Aorta (tissue), 5 donors: ENCODE results near the gene SLC22A4. TPM values are rescaled to one million over a fixed set of nuclear protein-coding genes. Genes with fewer than 3 reads are reported as not detected.

ENCODE experiments used
- ATAC-seq: fragments of 200-7000 bp; cut with Tn5 transposase; one replicate; pipeline ENCODE4 v1.9.1; 2022; ENCODE audit warnings: moderate library complexity; ENCODE audit not compliant: low FRiP score
- DNase-seq, 2 donors: peaks; one replicate each; pipeline ENCODE4 v3.0.0-alpha.2; 2020
- H3K27ac ChIP-seq, 2 donors: one replicate each; pipeline ENCODE4 v1.5.1; 2013; ENCODE audit warnings: low read length in 2 of 2, mild to moderate bottlenecking in 2 of 2, moderate library complexity in 2 of 2, control low read depth in 1 of 2, inconsistent platforms in 1 of 2, low read depth in 1 of 2
- H3K27me3 ChIP-seq, 2 donors: one replicate each; pipeline ENCODE4 v1.6.1; 2013; ENCODE audit warnings: control low read depth in 1 of 2, low read length in 1 of 2, mild to moderate bottlenecking in 1 of 2, moderate library complexity in 1 of 2; ENCODE audit not compliant: insufficient read depth in 2 of 2, control insufficient read depth in 1 of 2
- H3K36me3 ChIP-seq, 2 donors: one replicate each; pipeline ENCODE4 v1.6.1; 2013; ENCODE audit warnings: control low read depth in 1 of 2, low read length in 1 of 2, mild to moderate bottlenecking in 1 of 2; ENCODE audit not compliant: insufficient read depth in 2 of 2, control insufficient read depth in 1 of 2
- H3K4me1 ChIP-seq, 2 donors: one replicate each; pipeline ENCODE4 v1.6.1; 2013; ENCODE audit warnings: low read length in 2 of 2, control low read depth in 1 of 2, mild to moderate bottlenecking in 1 of 2, moderate library complexity in 1 of 2; ENCODE audit not compliant: insufficient read depth in 2 of 2, control insufficient read depth in 1 of 2
- H3K4me3 ChIP-seq, 2 donors: one replicate each; pipeline ENCODE4 v1.5.1; 2013; ENCODE audit warnings: low read length in 2 of 2, control low read depth in 1 of 2, mild to moderate bottlenecking in 1 of 2
- H3K9me3 ChIP-seq: one replicate; pipeline ENCODE4 v1.6.1; 2013; ENCODE audit warnings: mild to moderate bottlenecking, low read length; ENCODE audit not compliant: control insufficient read depth
- WGBS, 2 donors: extraction: QIAGEN DNeasy Blood & Tissue Kit; methylation state at CpG; one replicate each; pipeline ENCODE4 v1.1.7; 2013; 5-methylcytosine and 5-hydroxymethylcytosine counted together
- intact Hi-C, 2 donors: fragments of 100-400 bp; cut with DNase I; formaldehyde crosslinking; loops; one replicate each; pipeline versions ENCODE4 v1.14.2 to v1.15.0; 2022
- polyA plus RNA-seq, 2 donors: library from polyadenylated mRNA; stranded (reverse); fragments of 200-250 nt; gene quantifications; one replicate each; pipeline ENCODE4 v1.2.3, GENCODE V29; 2013
- total RNA-seq, 2 donors: library from RNA; stranded (reverse); fragmentation: NEBNext Ultra II Directional; extraction: Animal tissue kit (Norgen Biotek cat#: 25700); gene quantifications; one replicate each; pipeline ENCODE4 v1.2.1, GENCODE V29; 2021
- donor health status: healthy with polysubstance abuse.
- donor health status: Bipolar disorder and iron deficiency.
- donor health status: DM: no; HTN: no; CAD: no.
- donor health status: DM: no; HTN: no; CAD: no.
- donor health status: DM: yes; HTN: yes; CAD: no.

SLC22A4 gene
- total and polyA plus RNA-seq, 4 donors, result 1.3 to 5.5 (median 3.1) TPM

DNA sequence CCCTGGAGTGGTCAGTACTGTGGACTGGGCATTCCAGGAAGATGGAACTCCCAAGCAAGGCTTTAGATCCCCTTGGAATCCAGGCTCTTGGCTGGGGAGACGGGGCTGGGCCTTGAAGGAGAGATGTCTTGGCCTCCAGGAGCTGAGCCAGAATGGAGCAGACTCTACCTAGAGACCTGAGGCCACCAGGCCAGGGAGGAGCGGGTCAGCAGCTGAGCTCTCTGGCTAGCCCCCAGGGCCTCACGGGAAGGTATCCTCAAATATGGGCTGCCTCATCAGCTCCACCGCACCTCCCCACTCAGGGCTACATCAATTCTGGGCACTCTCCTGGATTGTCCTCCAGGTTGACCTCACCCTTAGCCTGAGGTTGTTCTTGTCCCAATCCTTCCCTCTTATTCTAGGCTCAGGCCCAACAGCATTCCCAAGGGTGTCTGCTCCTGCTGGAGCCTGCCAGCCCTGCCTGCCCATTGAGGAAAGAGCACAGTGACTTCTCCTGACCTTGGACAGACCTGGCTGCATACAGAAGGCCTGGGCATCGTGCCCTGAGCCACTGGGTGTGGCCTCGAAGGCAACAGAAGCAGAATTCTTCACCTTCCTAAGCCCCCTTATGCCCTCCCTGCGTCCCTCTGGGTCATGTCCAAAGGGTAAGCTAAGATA, 39.7 kb upstream of the SLC22A4 start:
- 15 to 27% methylated on average over 7 of the region's 7 CpGs for WGBS, 2 donors
- no peaks in the 10 kb centered on the region for H3K27me3 ChIP-seq
- peak; percentile 20 for ATAC-seq

DNA sequence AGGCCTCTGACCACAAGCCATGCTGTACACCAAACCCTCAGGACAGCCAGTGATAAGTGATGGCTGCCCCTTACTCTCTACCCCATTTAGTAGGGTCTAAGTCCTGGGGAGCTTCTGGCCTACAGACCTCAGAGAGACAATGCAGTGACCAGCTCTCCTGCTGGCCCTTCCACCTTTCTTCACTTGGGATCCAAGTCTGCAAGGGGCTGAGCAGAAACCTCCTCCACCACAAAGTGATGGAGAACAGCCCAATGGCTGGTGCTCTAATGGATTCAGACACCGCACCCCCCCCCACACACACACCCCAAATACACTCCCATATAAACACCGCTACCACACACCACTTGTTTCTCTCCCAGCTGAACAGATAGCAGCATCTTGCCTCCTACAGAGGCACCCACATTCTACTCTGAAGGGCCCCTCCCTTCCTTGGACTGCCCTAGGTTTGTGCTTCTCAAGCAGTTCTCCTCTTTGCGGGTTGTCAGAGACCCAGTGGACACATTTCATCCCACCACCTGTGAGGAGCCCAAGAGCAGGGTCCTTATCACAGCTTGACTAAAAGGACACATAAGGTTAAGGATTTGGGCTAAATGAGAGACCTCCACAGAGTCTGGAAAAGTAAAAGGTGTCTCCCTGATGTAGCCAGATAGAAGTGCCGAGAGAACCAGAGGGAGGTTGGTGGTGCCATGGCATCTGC, 38.0 kb upstream of the SLC22A4 start:
- no peaks in the 10 kb centered on the region for H3K9me3 ChIP-seq
- no peaks in the 10 kb centered on the region for H3K36me3 ChIP-seq
- DNase-seq (peak in 1 of 2 donors; percentile 21), ATAC-seq (no peak)
- H3K4me1 ChIP-seq, result peaks cover 0 to 2% of the 10 kb centered on the region in 2 donors
- intact Hi-C loops, result loop anchor here in 1 of 2 donors (10.0 kb wide), 1 partner anchor 239 kb away; the partner anchor contains the start of gene IRF1
- H3K4me3 ChIP-seq, result no peak overlapping the region
- WGBS, 2 donors, result 97 to 98% methylated on average over 4 of the region's 4 CpGs
- H3K27me3 ChIP-seq, result no peaks in the 10 kb centered on the region
- no peak overlapping the region for H3K27ac ChIP-seq

More for the DNA sequence above, 39.7 kb upstream of the SLC22A4 start:
- DNase-seq, result peak; percentile 80 to 82
- Histone ChIP-seq H3K4me3 (no peak overlapping the region), H3K36me3 (no peaks in the 10 kb centered on the region), H3K27ac (peak overlapping the region in 1 of 2 donors; percentile 41), H3K4me1 (peaks cover 0 to 2% of the 10 kb centered on the region in 2 donors), H3K9me3 (no peaks in the 10 kb centered on the region)
- intact Hi-C loops, result loop anchor here in 1 of 2 donors (10.0 kb wide), 1 partner anchor 240 kb away; the partner anchor contains the start of gene IRF1

DNA sequence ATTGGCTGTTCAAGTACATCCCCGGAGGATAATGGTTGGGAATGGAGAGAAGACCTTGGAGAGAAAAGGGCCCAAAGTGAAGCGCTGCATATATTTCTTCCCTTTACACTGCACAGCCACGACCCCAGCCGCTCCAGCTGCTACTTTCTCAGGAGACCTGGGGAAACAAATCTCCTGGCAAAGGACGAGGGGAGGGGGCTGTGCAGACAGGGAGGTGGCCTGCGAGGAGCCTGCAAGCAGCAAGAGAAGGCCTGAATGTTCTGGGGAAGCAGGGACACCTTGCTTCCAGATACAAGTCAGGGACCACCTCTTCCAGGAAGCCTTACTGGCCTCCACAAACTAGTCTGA, 37.4 kb upstream of the SLC22A4 start:
- 90 to 91% methylated on average over 6 of the region's 6 CpGs for WGBS, 2 donors
- no peak overlapping the region for H3K4me3 ChIP-seq
- ATAC-seq (no peak), DNase-seq (no peak)
- H3K36me3 ChIP-seq, result no peaks in the 10 kb centered on the region
- no peaks in the 10 kb centered on the region for H3K27me3 ChIP-seq
- H3K9me3 ChIP-seq, result no peaks in the 10 kb centered on the region
- intact Hi-C loops, result loop anchor here in 1 of 2 donors (10.0 kb wide), 1 partner anchor 238 kb away; the partner anchor contains the start of gene IRF1
- H3K27ac ChIP-seq, result peak overlapping the region in 1 of 2 donors; percentile 64
- peaks cover 0 to 2% of the 10 kb centered on the region in 2 donors for H3K4me1 ChIP-seq

DNA sequence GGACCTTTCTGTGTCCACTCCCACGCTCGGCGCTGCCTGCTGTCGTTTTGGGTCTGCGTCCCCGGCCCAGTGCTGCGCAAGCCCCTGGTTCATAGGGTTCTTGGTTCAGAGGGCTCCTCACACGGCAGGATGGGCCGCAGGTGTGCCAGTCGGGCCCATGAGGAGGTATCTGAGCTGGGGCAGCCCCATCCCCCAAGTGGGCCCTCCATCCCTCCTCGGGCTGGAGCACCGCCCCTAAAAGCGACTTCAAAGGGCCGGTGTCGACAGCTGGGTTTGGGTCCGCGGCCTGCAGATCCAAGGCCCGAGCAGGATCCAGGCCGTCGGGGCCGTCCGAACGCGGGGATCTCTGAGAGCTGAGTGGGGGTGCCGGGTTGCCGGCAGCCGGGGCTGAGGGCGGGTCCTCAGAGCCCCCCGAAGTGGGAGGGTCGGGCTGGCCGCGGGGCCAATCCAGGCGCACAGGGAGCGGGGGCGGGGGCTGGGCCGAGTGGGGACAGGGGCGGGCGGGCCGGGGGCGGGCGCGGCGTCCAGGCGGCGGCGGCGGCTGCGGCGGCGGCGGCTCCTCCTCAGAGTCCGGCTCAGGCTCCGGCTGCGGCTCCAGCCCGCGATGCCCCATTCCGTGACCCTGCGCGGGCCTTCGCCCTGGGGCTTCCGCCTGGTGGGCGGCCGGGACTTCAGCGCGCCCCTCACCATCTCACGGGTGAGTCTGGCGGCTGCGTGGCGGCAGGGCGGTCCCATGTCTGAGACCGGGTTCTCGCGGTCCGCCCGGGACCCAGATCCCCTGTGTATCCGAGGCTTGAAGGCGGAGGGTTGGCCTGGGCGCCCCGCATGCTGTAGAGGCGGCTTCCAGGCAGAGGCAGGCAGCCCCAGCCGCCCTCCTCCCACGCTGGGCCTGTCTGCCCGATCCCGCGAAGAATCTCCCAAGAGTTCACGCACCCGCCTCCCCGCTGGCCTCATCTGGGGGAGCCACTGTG, 36.8 kb upstream of the SLC22A4 start, which contains the start of gene PDLIM4:
PDLIM4 (plus strand) TSS at position 566 of the 971 bp plus-strand sequence; CDS start at position 605, 39 bp downstream.
- intact Hi-C loops, result loop anchor here in 1 of 2 donors (10.0 kb wide), 1 partner anchor 237 kb away; the partner anchor contains the start of gene IRF1
- Histone ChIP-seq H3K4me1 (peaks cover 0 to 2% of the 10 kb centered on the region in 2 donors), H3K27me3 (no peaks in the 10 kb centered on the region), H3K4me3 (peak within 1 kb of the TSS; percentile 41 to 58), H3K36me3 (no peaks in the 10 kb centered on the region), H3K9me3 (no peaks in the 10 kb centered on the region), H3K27ac (peak within 1 kb of the TSS; percentile 70)
- peak; percentile 39 for ATAC-seq
- peak; percentile 58 to 86 for DNase-seq
- WGBS, 2 donors, result 10 to 11% methylated on average over 66 to 88 of the region's 88 CpGs

DNA sequence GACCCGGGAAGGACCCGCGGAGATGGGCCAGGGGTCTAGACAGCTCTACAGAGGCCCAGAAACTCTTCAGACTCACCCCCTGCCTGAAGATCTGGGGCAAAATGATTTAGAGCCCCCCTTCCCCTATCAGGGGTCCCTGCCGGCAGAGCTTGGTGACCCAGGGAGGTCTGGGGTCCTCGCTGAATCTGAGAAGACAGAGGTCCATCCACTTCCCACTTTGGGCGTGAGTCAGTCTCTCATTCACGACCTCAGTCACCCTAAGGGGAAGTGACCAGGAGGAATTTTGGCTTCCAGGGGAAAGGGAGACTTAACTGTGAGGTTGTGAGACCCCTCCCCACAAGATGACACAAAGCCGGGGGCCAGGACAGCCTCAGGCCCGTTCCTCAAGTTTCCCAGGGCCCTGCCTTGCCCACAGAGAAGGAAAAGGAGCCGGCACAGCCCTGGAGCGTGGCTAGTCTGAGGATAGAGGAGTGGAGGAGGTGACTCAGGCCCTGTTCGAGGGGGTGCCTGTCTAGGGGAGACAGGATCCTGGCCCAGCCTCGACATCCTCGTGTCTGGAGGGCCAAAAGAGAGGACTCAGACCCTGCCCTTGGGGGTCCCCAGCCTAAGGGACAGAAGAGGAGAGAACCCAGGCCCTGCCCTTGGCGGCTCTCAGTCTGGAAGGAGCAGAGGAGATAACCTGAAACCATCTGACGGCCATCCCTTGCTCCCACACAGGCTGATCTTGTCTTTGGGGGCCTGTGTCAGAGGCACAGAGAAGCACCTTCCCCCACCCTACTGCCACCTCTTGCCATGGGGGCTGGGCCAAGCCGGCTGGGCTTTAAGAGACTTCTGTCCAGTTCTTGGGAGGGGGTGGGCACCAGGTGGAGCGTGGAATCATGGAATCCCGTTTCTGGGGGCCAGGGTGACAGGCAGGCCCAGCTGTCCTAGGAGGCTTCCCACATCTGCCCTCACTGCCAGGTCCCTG, 35.8 kb upstream of the SLC22A4 start:
- peak overlapping the region; percentile 70 for H3K27ac ChIP-seq
- intact Hi-C loops, result loop anchor here in 1 of 2 donors (10.0 kb wide), 1 partner anchor 236 kb away; the partner anchor contains the start of gene IRF1
- H3K4me1 ChIP-seq, result peaks cover 0 to 2% of the 10 kb centered on the region in 2 donors
- no peaks in the 10 kb centered on the region for H3K27me3 ChIP-seq
- no peaks in the 10 kb centered on the region for H3K9me3 ChIP-seq
- 23 to 26% methylated on average over 19 of the region's 19 CpGs for WGBS, 2 donors
- no peaks in the 10 kb centered on the region for H3K36me3 ChIP-seq
- H3K4me3 ChIP-seq, result peak overlapping the region; percentile 41 to 58
- peak; percentile 63 to 83 for DNase-seq
- ATAC-seq, result peak; percentile 71

DNA sequence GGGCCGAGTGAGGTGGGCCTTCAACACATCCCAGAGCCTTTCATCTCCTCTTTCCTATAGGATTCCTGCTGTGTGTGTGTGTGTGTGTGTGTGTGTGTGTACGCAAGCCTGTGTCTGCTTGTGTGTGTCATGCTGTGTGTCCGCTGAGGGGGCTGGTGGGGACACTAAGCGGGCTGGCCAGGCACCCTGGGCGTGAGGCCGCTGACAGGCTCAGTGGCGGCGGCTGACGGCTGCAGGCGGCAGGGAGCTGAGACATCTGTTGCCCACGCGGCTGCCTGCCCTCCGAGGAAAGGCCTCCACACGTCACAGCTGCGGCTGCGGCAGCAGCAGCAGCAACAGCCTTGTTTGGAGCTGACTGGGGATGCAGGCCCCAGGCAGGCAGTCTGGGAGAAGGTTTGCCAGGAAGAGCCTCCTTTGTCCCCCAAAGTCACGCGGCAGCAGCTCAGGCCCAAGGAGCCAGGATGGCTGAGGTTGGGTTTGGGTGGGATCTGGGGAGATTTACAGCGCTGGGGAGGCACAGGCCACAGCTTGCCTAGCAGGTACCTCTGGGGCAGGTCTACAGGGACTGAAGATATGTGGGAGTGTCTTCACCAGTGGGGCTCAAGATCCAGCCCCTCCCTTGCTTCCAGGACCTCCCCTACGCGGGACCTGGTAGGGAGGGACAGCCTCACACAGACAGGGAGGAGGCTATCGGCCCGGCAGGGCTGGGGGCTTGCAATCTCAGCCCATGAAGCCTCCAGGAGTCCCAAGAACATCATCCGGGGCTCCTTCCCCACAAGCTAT, 34.9 kb upstream of the SLC22A4 start:
- ATAC-seq (peak; percentile 64), DNase-seq (peak; percentile 86 to 93)
- WGBS, 2 donors, result 53 to 59% methylated on average over 24 of the region's 24 CpGs

DNA sequence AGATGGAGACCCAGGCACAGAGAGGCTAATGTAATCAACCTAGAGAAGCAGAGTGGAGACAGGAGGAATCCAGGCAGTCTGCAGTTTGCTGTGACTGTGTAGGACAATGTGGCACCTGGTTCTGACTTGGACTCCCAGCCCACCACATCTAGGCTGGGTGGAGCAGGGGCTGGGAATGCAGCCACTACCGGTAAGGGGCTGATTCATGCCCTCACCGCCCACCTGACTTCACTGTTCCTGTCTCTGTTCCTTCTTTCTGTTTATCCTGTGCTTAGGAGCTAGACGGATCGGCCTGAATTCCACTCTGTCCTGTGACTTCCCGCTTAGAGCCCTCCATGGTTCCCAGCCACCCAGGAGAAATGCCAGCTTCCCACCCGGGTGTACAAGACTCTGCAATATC, 34.1 kb upstream of the SLC22A4 start:
- Histone ChIP-seq H3K27me3 (no peaks in the 10 kb centered on the region), H3K27ac (peak overlapping the region in 1 of 2 donors; percentile 70), H3K36me3 (no peaks in the 10 kb centered on the region), H3K9me3 (no peaks in the 10 kb centered on the region), H3K4me3 (no peak overlapping the region), H3K4me1 (no peaks in the 10 kb centered on the region)
- WGBS, 2 donors, result 41 to 54% methylated on average over 6 of the region's 6 CpGs
- intact Hi-C loops, result loop anchor here in 1 of 2 donors (10.0 kb wide), 1 partner anchor 235 kb away; the partner anchor contains the start of gene IRF1
- ATAC-seq, result peak; percentile 0
- peak in 1 of 2 donors; percentile 70 for DNase-seq

More for the DNA sequence above, 34.9 kb upstream of the SLC22A4 start:
- Histone ChIP-seq H3K4me1 (peaks cover 0 to 2% of the 10 kb centered on the region in 2 donors), H3K4me3 (no peak overlapping the region), H3K27ac (peak overlapping the region; percentile 10 to 70), H3K36me3 (no peaks in the 10 kb centered on the region), H3K27me3 (no peaks in the 10 kb centered on the region), H3K9me3 (no peaks in the 10 kb centered on the region)
- intact Hi-C loops, result loop anchor here in 1 of 2 donors (10.0 kb wide), 1 partner anchor 236 kb away; the partner anchor contains the start of gene IRF1
